ENCODE results near the gene HBG1.

The HBG1 gene

GRCh38 chr11:5247472-5248192, 2.0 kb downstream of the HBG1 start:
- no peak for DNase-seq (ENCODE audit: low read depth, low spot score)

GRCh38 chr11:5246772-5247471, 2.7 kb downstream of the HBG1 start:
- DNase-seq (ENCODE audit: low read depth, low spot score), result no peak

- no peak for DNase-seq (ENCODE audit: low read depth, low spot score)
Measured at GRCh38 chr11:5245155-5245554, 4.5 kb downstream of the HBG1 start.

- no peak for DNase-seq (ENCODE audit: low read depth, low spot score)
Measured at GRCh38 chr11:5243816-5244180, 5.9 kb downstream of the HBG1 start.

- no peak for DNase-seq (ENCODE audit: low read depth, low spot score)
Measured at GRCh38 chr11:5242933-5243815, 6.5 kb downstream of the HBG1 start.

GRCh38 chr11:5242208-5242607, 7.4 kb downstream of the HBG1 start:
- DNase-seq (ENCODE audit: low read depth, low spot score), result no peak

GRCh38 chr11:5241458-5241857, 8.2 kb downstream of the HBG1 start:
- no peak for DNase-seq (ENCODE audit: low read depth, low spot score)

- no peak for DNase-seq (ENCODE audit: low read depth, low spot score)
Measured at GRCh38 chr11:5240458-5240857, 9.2 kb downstream of the HBG1 start.

GRCh38 chr11:5240056-5240455, 9.6 kb downstream of the HBG1 start:
- DNase-seq (ENCODE audit: low read depth, low spot score), result no peak

- DNase-seq (ENCODE audit: low read depth, low spot score), result no peak
Measured at GRCh38 chr11:5239046-5239445, 10.6 kb downstream of the HBG1 start.

GRCh38 chr11:5238486-5238885, 11.2 kb downstream of the HBG1 start:
- DNase-seq (ENCODE audit: low read depth, low spot score), result no peak

GRCh38 chr11:5237420-5237819, 12.2 kb downstream of the HBG1 start:
- DNase-seq (ENCODE audit: low read depth, low spot score), result no peak

- DNase-seq (ENCODE audit: low read depth, low spot score), result no peak
Measured at GRCh38 chr11:5235364-5236095, 14.1 kb downstream of the HBG1 start.

GRCh38 chr11:5234381-5234834, 15.2 kb downstream of the HBG1 start, which contains the start of gene HBD:
TSS of gene HBD (minus strand) at chr11:5234483. CDS start at chr11:5234433, 50 bp downstream.
- DNase-seq (ENCODE audit: low read depth, low spot score), result no peak

- DNase-seq (ENCODE audit: low read depth, low spot score), result no peak
Measured at GRCh38 chr11:5233307-5233706, 16.4 kb downstream of the HBG1 start.

GRCh38 chr11:5232821-5233220, 16.8 kb downstream of the HBG1 start:
- DNase-seq (ENCODE audit: low read depth, low spot score), result no peak

- no peak for DNase-seq (ENCODE audit: low read depth, low spot score)
Measured at GRCh38 chr11:5232176-5232575, 17.5 kb downstream of the HBG1 start.

GRCh38 chr11:5231111-5231510, 18.5 kb downstream of the HBG1 start:
- DNase-seq (ENCODE audit: low read depth, low spot score), result no peak

- DNase-seq (ENCODE audit: low read depth, low spot score), result no peak
Measured at GRCh38 chr11:5230266-5230665, 19.4 kb downstream of the HBG1 start.

GRCh38 chr11:5229796-5230195, 19.9 kb downstream of the HBG1 start:
- no peak for DNase-seq (ENCODE audit: low read depth, low spot score)

- no peak for DNase-seq (ENCODE audit: low read depth, low spot score)
Measured at GRCh38 chr11:5229356-5229755, 20.3 kb downstream of the HBG1 start.

- no peak for DNase-seq (ENCODE audit: low read depth, low spot score)
Measured at GRCh38 chr11:5228124-5228523, 21.5 kb downstream of the HBG1 start.
